CD4-positive, alpha-beta T cell treated with Interleukin-17A for 1 hour (primary cell): ENCODE data around the gene DCAF5.

Experiments
- DNase-seq: peaks from one replicate; pipeline ENCODE4 v3.0.0-alpha.2; 2020

Gene DCAF5

GRCh38 chr14:69142101-69142500 lies 10.8 kb downstream of the DCAF5 start:
- no peak for DNase-seq

- DNase-seq: no peak
Observed at GRCh38 chr14:69141550-69141949, 11.4 kb downstream of the DCAF5 start.

- DNase-seq: no peak
Observed at GRCh38 chr14:69139743-69140142, 13.2 kb downstream of the DCAF5 start.

- no peak for DNase-seq
Observed at GRCh38 chr14:69137843-69138535, 14.9 kb downstream of the DCAF5 start.

GRCh38 chr14:69137416-69137815 lies 15.5 kb downstream of the DCAF5 start:
- DNase-seq: no peak

- no peak for DNase-seq
Observed at GRCh38 chr14:69135133-69135532, 17.8 kb downstream of the DCAF5 start.

- no peak for DNase-seq
Observed at GRCh38 chr14:69133206-69134125, 19.5 kb downstream of the DCAF5 start.

- no peak for DNase-seq
Observed at GRCh38 chr14:69132513-69133181, 20.3 kb downstream of the DCAF5 start.

GRCh38 chr14:69131176-69131575 lies 21.7 kb downstream of the DCAF5 start:
- DNase-seq: no peak

- DNase-seq: peak; percentile 82
Observed at GRCh38 chr14:69129264-69129880, 23.5 kb downstream of the DCAF5 start.

GRCh38 chr14:69118305-69118704 lies 34.6 kb downstream of the DCAF5 start:
- DNase-seq: no peak

GRCh38 chr14:69117020-69117767 lies 35.7 kb downstream of the DCAF5 start:
- no peak for DNase-seq

- DNase-seq: no peak
Observed at GRCh38 chr14:69115407-69116185, 37.3 kb downstream of the DCAF5 start.

- DNase-seq: no peak
Observed at GRCh38 chr14:69114763-69115162, 38.2 kb downstream of the DCAF5 start.

GRCh38 chr14:69108358-69108757 lies 44.6 kb downstream of the DCAF5 start:
- DNase-seq: no peak

- peak; percentile 55 for DNase-seq
Observed at GRCh38 chr14:69107407-69108003, 45.4 kb downstream of the DCAF5 start.

GRCh38 chr14:69106451-69106850 lies 46.5 kb downstream of the DCAF5 start:
- DNase-seq: no peak

GRCh38 chr14:69105326-69105725 lies 47.6 kb downstream of the DCAF5 start:
- no peak for DNase-seq

- peak; percentile 21 for DNase-seq
Observed at GRCh38 chr14:69101331-69101826, 51.5 kb downstream of the DCAF5 start.

GRCh38 chr14:69097974-69098373 lies 54.9 kb downstream of the DCAF5 start:
- DNase-seq: no peak
